Epithelial cell of esophagus (primary cell): ENCODE measurements around the gene CTNND1.

ENCODE experiments used
- DNase-seq: peaks from one replicate; pipeline ENCODE4 v3.0.0; 2010; ENCODE audit warnings: low read depth
- H3K4me3 ChIP-seq: 2 replicates; pipeline ENCODE4 v1.5.1; 2011; ENCODE audit warnings: mild to moderate bottlenecking, low read length, control low read depth
- CTCF ChIP-seq: IDR thresholded peaks from 2 replicates; pipeline ENCODE4 v1.5.1; 2011; ENCODE audit warnings: low read depth, mild to moderate bottlenecking, low read length, control low read depth, inconsistent platforms; ENCODE audit not compliant: insufficient read depth; ENCODE audit errors: missing control alignments

The CTNND1 gene

GRCh38 chr11:57746920-57747319 is 14.7 kb upstream of the CTNND1 start:
- no peak for TF ChIP-seq CTCF

GRCh38 chr11:57751176-57751575 is 10.4 kb upstream of the CTNND1 start:
- DNase-seq, result no peak
- no peak overlapping the region for H3K4me3 ChIP-seq
- no peak for TF ChIP-seq CTCF

More at GRCh38 chr11:57746920-57747319, 14.7 kb upstream of the CTNND1 start:
- no peak overlapping the region for H3K4me3 ChIP-seq
- DNase-seq, result no peak

- no peak within 1 kb of the TSS for H3K4me3 ChIP-seq
- peak; percentile 70 for TF ChIP-seq CTCF
- peak; percentile 69 for DNase-seq
Measured at GRCh38 chr11:57751676-57752253, 9.8 kb upstream of the CTNND1 start, which contains the start of gene BTBD18. BTBD18 (minus strand) TSS chr11:57751819; CDS start chr11:57751188, 631 bp downstream.

- no peak overlapping the region for H3K4me3 ChIP-seq
- DNase-seq, result no peak
- TF ChIP-seq CTCF, result no peak
Measured at GRCh38 chr11:57752954-57753353, 8.6 kb upstream of the CTNND1 start.

GRCh38 chr11:57758174-57758573 is 3.4 kb upstream of the CTNND1 start:
- H3K4me3 ChIP-seq, result no peak overlapping the region
- TF ChIP-seq CTCF, result no peak
- DNase-seq, result no peak

- TF ChIP-seq CTCF, result no peak
- peak overlapping the region; percentile 96 for H3K4me3 ChIP-seq
- peak; percentile 53 for DNase-seq
Measured at GRCh38 chr11:57762235-57762861, 746 bp downstream of the CTNND1 start.

- peak; percentile 59 for TF ChIP-seq CTCF
- H3K4me3 ChIP-seq, result peak overlapping the region; percentile 96
- peak; percentile 69 for DNase-seq
Measured at GRCh38 chr11:57763568-57763967, 2.0 kb downstream of the CTNND1 start.
